ENCODE data around the gene KDM4C.
"Not testable (repeated sequence)": the region's sequence is repeated elsewhere in the genome, so short reads cannot be mapped to it uniquely, and the experiment has no call there.

The KDM4C gene

DNA sequence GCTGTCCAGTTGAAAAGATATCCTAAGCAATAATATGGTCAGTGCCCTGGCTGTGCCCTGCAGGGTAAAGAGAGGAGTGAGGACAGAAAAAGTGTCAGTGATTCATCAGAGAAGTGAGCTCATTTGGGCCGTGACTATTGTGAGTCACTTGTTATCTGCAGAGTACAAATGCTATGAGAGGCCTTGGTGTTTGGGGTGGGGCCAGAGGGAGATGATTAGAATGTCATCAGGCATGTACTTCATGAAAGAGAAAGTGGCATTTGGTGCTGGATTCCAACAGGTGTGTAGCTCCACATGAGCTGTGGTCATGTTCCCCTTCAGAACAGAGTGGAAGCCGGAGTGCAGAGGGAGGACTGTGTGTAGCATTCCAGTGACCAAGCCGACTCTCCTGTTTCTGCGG lies 174.1 kb downstream of the KDM4C start:
- DNase-seq (ENCODE audit: low spot score) = peak; percentile 69

GRCh38 chr9:6936103-6936502 lies 178.3 kb downstream of the KDM4C start:
- DNase-seq (ENCODE audit: low spot score) = no peak

GRCh38 chr9:6937209-6937608 lies 179.4 kb downstream of the KDM4C start:
- DNase-seq (ENCODE audit: low spot score) = no peak

DNA sequence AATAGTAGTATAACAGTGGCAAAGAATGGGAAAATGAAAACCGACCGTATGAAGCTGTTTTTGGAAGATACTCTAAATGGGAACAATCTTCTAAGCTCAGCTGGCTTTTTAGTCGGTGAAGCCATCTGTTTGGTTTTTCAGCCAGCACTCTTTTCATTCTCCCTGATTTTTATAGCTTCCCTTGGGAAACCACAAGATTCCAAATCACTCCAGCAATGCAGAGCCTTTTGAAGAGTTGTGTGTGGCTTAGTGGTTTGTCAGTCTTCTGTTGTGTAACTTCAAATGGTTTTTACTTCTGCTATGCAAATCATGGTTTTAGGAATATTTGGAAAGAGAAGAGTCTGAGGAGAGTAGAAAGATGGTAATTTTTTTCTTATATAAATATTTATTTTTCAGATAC lies 180.7 kb downstream of the KDM4C start:
- DNase-seq (ENCODE audit: low spot score) = peak; percentile 81

DNA sequence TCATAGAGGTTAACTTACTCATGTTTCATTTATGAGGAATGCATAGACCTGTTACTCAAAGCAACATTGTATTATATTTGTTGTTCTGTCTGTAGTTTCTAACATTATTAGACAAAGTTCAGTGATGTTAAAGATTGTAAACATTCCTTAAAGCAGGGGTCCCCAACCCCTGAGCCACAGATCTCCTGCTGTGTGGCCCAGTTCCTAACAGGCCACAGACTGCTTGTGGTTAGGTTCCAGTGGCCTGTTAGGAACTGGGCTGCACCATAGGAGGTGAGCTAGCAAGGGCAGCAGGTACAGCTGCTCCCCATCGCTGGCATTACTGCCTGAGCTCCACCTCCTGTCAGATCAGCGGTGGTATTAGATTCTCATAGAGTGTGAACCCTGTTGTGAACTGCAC lies 181.1 kb downstream of the KDM4C start:
- DNase-seq (ENCODE audit: low spot score) = no peak

GRCh38 chr9:6941501-6941900 lies 183.7 kb downstream of the KDM4C start:
- no peak for DNase-seq (ENCODE audit: low spot score)

DNA sequence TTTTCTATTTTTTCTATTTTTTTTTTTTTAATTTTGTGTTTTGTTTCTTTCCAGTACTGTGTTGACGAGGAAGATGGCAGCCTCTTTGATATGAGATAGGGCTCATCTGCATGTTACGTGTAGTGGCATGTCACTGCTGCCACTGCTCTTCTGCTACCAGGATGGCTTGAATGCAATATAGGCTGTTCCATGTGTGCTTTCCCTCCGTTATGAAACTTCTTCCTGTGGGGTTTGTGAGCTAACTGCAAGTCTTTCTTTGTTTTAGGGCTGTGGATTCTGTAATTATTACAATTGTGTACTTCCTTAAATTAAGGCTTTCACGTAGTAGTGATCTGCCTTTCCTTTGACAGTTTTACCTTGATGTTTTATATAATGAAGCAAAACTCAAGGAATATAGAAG lies 184.6 kb downstream of the KDM4C start:
- no peak for DNase-seq (ENCODE audit: low spot score)

DNA sequence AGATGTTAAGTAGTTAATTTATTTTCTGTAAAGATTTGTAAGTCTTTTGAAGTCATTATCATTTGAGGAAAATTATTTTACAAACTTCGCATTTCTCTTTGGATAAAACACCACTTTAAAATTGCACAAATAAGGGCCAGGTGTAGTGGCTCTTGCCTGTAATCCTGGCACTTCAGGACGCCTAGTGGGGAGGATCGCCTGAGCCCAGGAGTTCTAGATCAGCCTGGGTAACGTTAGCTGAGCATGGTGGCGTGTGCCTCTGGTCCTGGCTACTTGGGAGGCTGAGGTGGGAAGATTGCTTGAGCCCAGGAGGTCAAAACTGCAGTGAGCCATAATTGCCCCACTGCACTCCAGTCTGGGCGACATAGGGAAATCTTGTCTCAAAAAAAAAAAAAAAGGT lies 185.5 kb downstream of the KDM4C start:
- no peak for DNase-seq (ENCODE audit: low spot score)

DNA sequence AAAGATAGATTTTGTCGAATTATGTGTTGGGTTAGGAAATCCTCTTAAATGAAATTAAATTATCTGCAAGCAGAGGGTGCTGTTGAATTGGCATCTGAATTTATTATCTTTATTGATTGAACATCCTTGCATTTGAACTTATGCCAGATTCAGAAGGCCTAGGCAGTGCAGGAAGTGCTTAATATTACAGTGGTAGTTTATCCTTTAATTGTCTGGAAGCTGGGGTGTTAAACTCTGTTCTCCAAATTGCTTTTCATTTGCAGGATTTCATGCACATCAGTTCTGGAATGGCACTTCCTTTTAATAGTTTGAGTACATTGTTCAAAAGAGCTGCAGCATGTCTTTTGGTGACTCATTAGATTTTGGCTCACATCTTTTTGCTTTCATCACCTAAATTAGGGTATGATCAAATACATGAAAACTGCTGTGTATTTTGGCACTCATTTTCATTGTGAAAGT lies 186.3 kb downstream of the KDM4C start:
- no peak for DNase-seq (ENCODE audit: low spot score)

DNA sequence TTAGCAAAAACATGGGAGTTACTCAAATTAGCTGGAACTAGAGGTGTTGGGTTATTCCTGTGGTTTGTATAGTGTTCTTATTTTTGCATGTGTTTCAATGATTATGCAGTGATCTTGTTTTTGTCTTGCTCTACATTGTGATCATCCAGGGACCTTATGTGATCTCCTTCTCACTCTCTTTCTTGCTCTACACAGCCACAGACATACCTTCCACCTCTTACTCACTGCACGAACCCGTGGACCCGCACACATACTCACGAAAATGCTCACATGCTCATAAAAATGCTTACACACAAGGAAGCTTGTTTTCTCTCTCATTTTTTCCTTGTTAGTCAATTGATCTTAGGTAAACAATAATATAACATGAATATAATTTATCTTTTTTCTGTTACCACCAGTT lies 187.1 kb downstream of the KDM4C start:
- DNase-seq (ENCODE audit: low spot score) = peak; percentile 61

DNA sequence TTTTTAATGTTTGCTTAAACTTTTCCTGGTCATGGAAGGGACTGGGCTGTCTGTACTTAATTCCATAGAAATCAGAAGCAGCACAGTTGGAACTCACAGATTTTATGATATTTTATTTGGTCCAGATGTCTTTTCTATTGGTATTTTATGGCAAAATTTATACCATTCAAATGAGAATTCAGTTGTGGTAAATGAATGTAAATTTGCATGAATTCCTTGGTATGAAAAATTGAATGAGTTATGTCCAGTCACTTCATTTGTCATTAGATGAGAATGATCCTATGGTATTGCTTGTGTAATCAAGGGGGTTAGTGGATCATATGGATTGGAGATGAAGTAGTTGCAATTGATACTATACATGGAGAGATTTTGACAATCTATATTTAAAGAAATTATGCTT lies 188.0 kb downstream of the KDM4C start:
- no peak for DNase-seq (ENCODE audit: low spot score)

GRCh38 chr9:6946583-6947166 lies 188.9 kb downstream of the KDM4C start:
- no peak for DNase-seq (ENCODE audit: low spot score)

DNA sequence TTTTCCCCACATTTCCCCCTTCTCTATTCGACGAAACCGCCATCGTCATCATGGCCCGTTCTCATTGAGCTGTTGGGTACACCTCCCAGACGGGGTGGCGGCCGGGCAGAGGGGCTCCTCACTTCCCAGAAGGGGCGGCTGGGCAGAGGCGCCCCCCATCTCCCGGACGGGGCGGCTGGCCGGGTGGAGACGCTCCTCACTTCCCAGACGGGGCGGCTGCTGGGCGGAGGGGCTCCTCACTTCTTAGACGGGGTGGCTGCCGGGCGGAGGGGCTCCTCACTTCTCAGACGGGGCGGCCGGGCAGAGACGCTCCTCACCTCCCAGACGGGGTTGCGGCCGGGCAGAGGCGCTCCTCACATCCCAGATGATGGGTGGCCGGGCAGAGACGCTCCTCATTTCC lies 191.1 kb downstream of the KDM4C start:
- DNase-seq (ENCODE audit: low spot score) = not testable (repeated sequence)

DNA sequence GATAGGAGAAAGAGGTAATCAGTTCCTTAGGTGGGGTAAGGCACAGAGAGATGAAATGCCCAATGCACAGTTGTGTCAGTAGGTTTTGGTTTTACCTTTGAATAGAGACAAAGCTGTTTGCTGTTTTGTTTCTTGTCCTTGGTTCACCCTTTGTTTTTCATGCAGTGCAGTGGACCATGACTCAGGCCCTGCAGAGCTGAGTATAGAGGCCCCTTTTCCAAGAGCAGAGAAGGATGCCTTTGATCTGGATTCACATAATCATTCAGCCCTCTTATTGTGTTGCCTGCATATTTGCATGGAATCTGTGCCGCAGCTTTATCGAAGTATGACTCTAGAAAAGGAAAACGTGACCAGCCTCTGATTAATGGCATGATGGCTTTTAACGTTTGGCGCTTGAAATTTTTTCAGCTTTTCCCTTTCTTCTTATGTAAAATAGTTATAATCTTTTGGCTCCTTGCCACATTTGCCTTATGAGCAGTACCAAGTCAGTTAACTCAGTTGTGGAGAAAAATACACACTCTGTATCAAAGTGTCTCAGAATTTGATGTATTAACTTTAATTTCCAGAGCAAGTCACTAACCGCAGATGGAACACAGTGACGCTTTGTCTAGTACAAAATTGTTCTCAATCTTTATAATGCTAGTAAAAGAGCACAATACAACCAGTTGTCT lies 197.6 kb downstream of the KDM4C start:
- peak; percentile 40 for DNase-seq (ENCODE audit: low spot score)

DNA sequence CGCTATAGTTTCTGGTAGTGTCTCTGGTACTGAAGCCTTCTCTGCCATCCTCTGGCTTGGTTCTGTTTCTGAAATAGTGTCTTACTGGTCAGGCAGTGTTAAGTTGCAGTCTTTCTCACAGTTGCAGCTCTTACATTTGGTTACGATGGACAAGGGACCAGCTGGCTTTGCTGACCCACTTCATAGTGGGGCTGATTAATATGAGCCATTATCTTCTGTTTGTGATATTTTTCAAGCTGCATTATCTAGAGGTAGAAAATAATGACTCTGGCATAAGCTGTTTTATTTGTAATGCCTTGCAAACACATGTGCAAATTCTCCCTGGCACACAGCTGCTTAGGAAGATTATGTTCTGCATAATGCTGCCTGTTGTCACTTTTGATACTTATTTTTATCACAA lies 199.1 kb downstream of the KDM4C start:
- DNase-seq (ENCODE audit: low spot score) = peak; percentile 64

DNA sequence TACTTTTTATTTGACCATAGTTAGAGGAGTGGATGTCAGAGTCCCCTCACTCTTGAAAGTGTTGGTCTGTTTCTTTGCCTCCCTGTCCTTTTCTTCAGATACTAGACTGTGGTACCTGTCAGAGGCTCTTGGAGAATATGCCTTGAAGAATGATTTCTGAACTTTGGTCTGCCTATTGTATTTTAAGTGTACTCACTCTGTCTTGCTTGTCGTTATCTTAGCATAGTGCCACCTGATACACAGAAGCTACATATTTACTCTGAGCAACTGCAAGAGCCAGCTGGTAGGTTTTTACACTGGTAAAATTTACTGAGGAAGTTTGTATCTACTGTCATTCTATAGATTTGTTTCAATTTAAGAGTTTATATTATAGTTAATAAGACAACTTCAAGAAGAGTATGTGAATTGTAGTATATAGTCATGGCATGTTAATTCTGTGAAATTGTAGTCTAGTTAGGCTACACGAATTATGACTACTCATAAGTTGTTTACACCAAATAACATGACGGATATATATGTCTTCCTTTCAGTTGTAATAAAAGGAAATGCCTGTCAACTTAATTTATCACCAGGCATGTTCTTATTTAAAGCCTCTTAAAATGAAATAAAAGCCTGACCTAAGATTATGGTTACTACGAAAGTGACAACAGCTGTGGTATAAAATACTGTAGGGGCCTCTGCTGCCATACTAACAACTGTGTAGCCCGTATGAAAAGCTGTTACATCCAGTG lies 201.7 kb downstream of the KDM4C start:
- DNase-seq (ENCODE audit: low spot score) = no peak

- no peak for DNase-seq (ENCODE audit: low spot score)
Measured at GRCh38 chr9:6960777-6961176, 203.0 kb downstream of the KDM4C start.

GRCh38 chr9:6961845-6962522 lies 204.2 kb downstream of the KDM4C start:
- DNase-seq (ENCODE audit: low spot score) = no peak

DNA sequence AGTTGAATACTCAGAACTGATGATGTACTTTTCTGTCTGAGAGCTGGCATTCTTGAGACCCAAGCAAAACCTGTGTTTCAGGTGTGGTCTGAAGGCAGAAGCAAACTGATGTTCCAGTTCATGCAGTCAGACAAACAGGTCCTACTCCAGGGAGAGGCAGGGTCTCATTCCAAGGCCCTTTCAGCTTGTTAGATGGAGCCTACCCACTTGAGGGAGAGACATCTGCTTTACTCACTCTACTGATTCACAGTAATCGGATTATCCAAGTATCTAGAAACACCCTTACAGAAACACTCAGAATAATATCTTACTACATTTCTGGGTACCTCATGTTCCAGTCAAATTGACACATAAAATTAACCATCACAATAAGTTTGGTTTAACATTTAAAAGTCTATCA lies 207.8 kb downstream of the KDM4C start:
- DNase-seq (ENCODE audit: low spot score) = no peak

- no peak for DNase-seq (ENCODE audit: low spot score)
Measured at GRCh38 chr9:6968271-6968670, 210.5 kb downstream of the KDM4C start.

- no peak for DNase-seq (ENCODE audit: low spot score)
Measured at GRCh38 chr9:6969805-6970204, 212.0 kb downstream of the KDM4C start.

DNA sequence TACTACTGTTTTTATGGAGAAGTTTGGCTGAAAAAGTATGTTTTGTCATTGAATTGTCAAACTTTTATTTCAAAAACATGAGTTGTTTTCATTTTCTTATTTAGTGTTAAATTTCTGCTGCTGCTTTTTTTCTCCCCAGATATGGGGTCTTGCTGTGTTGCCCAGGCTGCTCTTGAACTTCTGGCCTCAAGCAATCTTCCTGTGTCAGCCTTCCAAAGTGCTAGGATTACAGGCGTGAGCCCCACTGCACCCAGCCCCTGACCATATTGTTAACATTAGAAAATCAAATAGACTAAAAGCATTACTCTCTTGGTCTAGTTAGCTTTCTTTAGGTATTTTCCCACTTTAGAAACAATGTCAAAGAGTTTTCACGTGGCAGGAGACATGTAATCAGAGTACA lies 215.3 kb downstream of the KDM4C start:
- no peak for DNase-seq (ENCODE audit: low spot score)

DNA sequence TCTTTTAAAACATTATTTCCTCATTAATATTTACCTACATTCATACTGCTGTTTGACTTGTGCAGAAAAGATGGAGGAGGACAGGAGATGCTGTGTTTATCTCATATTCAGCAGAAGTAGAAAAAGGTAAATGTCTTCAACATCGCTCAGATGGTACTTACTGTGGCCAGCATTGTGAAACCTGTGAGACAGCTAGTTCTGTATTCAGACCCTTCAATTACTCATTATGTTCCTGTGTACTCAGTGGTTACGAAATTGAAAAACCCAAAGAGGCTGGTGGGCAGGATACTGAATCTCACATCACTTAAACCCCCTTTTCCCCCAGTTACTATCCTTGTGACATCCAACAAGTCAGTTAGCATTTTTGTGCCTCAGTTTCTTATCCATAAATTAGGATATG lies 216.0 kb downstream of the KDM4C start:
- DNase-seq (ENCODE audit: low spot score) = no peak

Data from cerebellar cortex (tissue), 1 donor.